H1 (cell line): ENCODE data around the gene P2RY11. TPM values are rescaled to one million over a fixed set of nuclear protein-coding genes. Genes with fewer than 3 reads are reported as not detected.

Experiments used
- CTCF ChIA-PET: fragments of 300-600 bp; sonication (Branson Sonifier 250); formaldehyde crosslinking; loops from one replicate; lab custom pipeline; 2021; ENCODE audit not compliant: partially characterized antibody; lab: Charles Lee
- POLR2A ChIA-PET: fragments of 300-600 bp; sonication (Branson Sonifier 250); formaldehyde crosslinking; loops from one replicate; lab custom pipeline; 2021; ENCODE audit warnings: inconsistent platforms; ENCODE audit not compliant: partially characterized antibody; lab: Charles Lee
- DNase-seq, 2 experiments: peaks; one replicate each; pipeline versions ENCODE4 v3.0.0 to v3.0.0-alpha.2; 2010 to 2022; ENCODE audit warnings: low spot score in 2 of 2, low read depth in 1 of 2, mixed read lengths in 1 of 2
- FAIRE-seq: peaks from 2 replicates; lab custom pipeline; 2011; peaks lifted over from hg19 to GRCh38; lab: Jason Lieb, UNC
- H2AFZ ChIP-seq: 2 replicates; pipeline ENCODE4 v1.8.1; 2012; ENCODE audit warnings: low read length, inconsistent platforms
- H2AK5ac ChIP-seq: 2 replicates; pipeline ENCODE4 v1.6.1; 2013; ENCODE audit warnings: low read depth, low read length
- H2BK120ac ChIP-seq: replicated peaks from 2 replicates; pipeline ENCODE3; 2013; ENCODE audit warnings: low read depth, low read length, inconsistent platforms
- H2BK12ac ChIP-seq: 2 replicates; pipeline ENCODE4 v1.6.1; 2013; ENCODE audit warnings: low read depth, low read length
- H2BK15ac ChIP-seq: 2 replicates; pipeline ENCODE4 v1.6.1; 2013; ENCODE audit warnings: low read length
- H2BK20ac ChIP-seq: 2 replicates; pipeline ENCODE4 v1.6.1; 2013; ENCODE audit warnings: low read length
- H2BK5ac ChIP-seq: 2 replicates; pipeline ENCODE4 v1.6.1; 2013; ENCODE audit warnings: low read depth, low read length
- H3K14ac ChIP-seq: 2 replicates; pipeline ENCODE4 v1.6.1; 2013; ENCODE audit warnings: inconsistent platforms; ENCODE audit not compliant: insufficient read length
- H3K18ac ChIP-seq: 2 replicates; pipeline ENCODE4 v1.6.1; 2013; ENCODE audit warnings: low read length; ENCODE audit errors: extremely low read depth
- H3K23ac ChIP-seq: 2 replicates; pipeline ENCODE4 v1.6.1; 2013; ENCODE audit warnings: inconsistent platforms; ENCODE audit not compliant: insufficient read length
- H3K23me2 ChIP-seq: 2 replicates; pipeline ENCODE4 v1.6.1; 2013; ENCODE audit warnings: low read depth, low read length
- H3K27ac ChIP-seq: 2 replicates; pipeline ENCODE4 v1.6.1; 2011; ENCODE audit warnings: low read depth, low read length, inconsistent platforms
- H3K27me3 ChIP-seq, 4 experiments: replicated peaks in 1 of 4; 1 replicate in 1 of 4; 2 replicates in 3 of 4; pipeline versions ENCODE4 v1.6.1 to v1.8.1; 2011 to 2013; ENCODE audit warnings: low read length in 3 of 4, mild to moderate bottlenecking in 3 of 4, inconsistent platforms in 2 of 4, mixed read lengths in 2 of 4, moderate library complexity in 1 of 4; ENCODE audit not compliant: control insufficient read depth in 3 of 4, insufficient read depth in 3 of 4; ENCODE audit errors: extremely low read depth in 1 of 4
- H3K36me3 ChIP-seq, 4 experiments: 2 replicates each; pipeline versions ENCODE4 v1.6.1 to v1.8.1; 2011 to 2013; ENCODE audit warnings: mild to moderate bottlenecking in 4 of 4, low read length in 3 of 4, moderate library complexity in 2 of 4, control low read depth in 1 of 4, inconsistent platforms in 1 of 4; ENCODE audit not compliant: insufficient read depth in 4 of 4, control insufficient read depth in 2 of 4
- H3K4ac ChIP-seq: replicated peaks from 2 replicates; pipeline ENCODE3; 2013; ENCODE audit warnings: low read length, low read depth, mixed read lengths, inconsistent platforms; ENCODE audit not compliant: insufficient read length
- H3K4me1 ChIP-seq, 4 experiments: replicated peaks in 1 of 4; 1 replicate in 1 of 4; 2 replicates in 3 of 4; pipeline versions ENCODE4 v1.6.1 to v1.8.1; 2011 to 2013; ENCODE audit warnings: low read length in 3 of 4, inconsistent platforms in 2 of 4, mixed read lengths in 1 of 4; ENCODE audit not compliant: insufficient read depth in 4 of 4, control insufficient read depth in 3 of 4
- H3K4me2 ChIP-seq, 2 experiments: 2 replicates each; pipeline versions ENCODE4 v1.6.1 to v1.8.1; 2011 to 2013; ENCODE audit warnings: low read depth in 2 of 2, low read length in 2 of 2, control low read depth in 1 of 2, inconsistent platforms in 1 of 2, mild to moderate bottlenecking in 1 of 2; ENCODE audit not compliant: insufficient read depth in 1 of 2
- H3K4me3 ChIP-seq, 4 experiments: fragments of 200-600, 300-600 bp in 1 of 4; sonication (generic), shearing (Covaris generic), sonication (Bioruptor Twin) in 1 of 4; 2 replicates each; pipeline versions ENCODE4 v1.5.1 to v1.8.1; 2011 to 2016; ENCODE audit warnings: low read length in 4 of 4, low read depth in 3 of 4, control low read depth in 2 of 4, inconsistent platforms in 2 of 4, mild to moderate bottlenecking in 2 of 4, mixed read lengths in 1 of 4, moderate library complexity in 1 of 4; ENCODE audit not compliant: insufficient read depth in 2 of 4; ENCODE audit errors: extremely low read depth in 1 of 4
- H3K56ac ChIP-seq: replicated peaks from 2 replicates; pipeline ENCODE3; 2013; ENCODE audit warnings: low read depth, mild to moderate bottlenecking, mixed read lengths, low read length, inconsistent platforms; ENCODE audit not compliant: insufficient read length
- H3K79me1 ChIP-seq: 2 replicates; pipeline ENCODE4 v1.6.1; 2013; ENCODE audit warnings: low read depth, low read length, control low read depth
- H3K79me2 ChIP-seq, 2 experiments: 2 replicates each; pipeline versions ENCODE4 v1.6.1 to v1.8.1; 2012 to 2013; ENCODE audit warnings: low read length in 2 of 2, mild to moderate bottlenecking in 2 of 2, inconsistent platforms in 1 of 2; ENCODE audit not compliant: insufficient read depth in 2 of 2, control insufficient read depth in 1 of 2
- H3K9ac ChIP-seq, 4 experiments: replicated peaks in 1 of 4; 1 replicate in 1 of 4; 2 replicates in 3 of 4; pipeline versions ENCODE4 v1.6.1 to v1.8.1; 2011 to 2013; ENCODE audit warnings: low read depth in 3 of 4, low read length in 3 of 4, control low read depth in 2 of 4, mild to moderate bottlenecking in 2 of 4, moderate library complexity in 2 of 4, inconsistent platforms in 1 of 4; ENCODE audit errors: extremely low read depth in 1 of 4
- H3K9me3 ChIP-seq, 2 experiments: 2 replicates each; pipeline versions ENCODE4 v1.6.1 to v1.8.1; 2012 to 2013; ENCODE audit warnings: mild to moderate bottlenecking in 2 of 2, moderate library complexity in 2 of 2, control low read depth in 1 of 2, inconsistent platforms in 1 of 2, low read depth in 1 of 2, low read length in 1 of 2, mixed read lengths in 1 of 2; ENCODE audit not compliant: insufficient read depth in 2 of 2
- H4K20me1 ChIP-seq, 2 experiments: replicated peaks in 1 of 2; 2 replicates each; pipeline versions ENCODE3 to v1.8.1; 2011 to 2013; ENCODE audit warnings: inconsistent platforms in 2 of 2, low read length in 2 of 2, mild to moderate bottlenecking in 1 of 2; ENCODE audit not compliant: insufficient read depth in 2 of 2, control insufficient read depth in 1 of 2
- H4K5ac ChIP-seq: 2 replicates; pipeline ENCODE4 v1.6.1; 2013; ENCODE audit warnings: low read length, low read depth, mixed read lengths, inconsistent platforms; ENCODE audit not compliant: insufficient read length
- H4K8ac ChIP-seq: 2 replicates; pipeline ENCODE4 v1.8.0; 2013; ENCODE audit warnings: mild to moderate bottlenecking, moderate library complexity, low read length, inconsistent platforms; ENCODE audit not compliant: insufficient read depth; ENCODE audit errors: extremely low read depth
- H4K91ac ChIP-seq: replicated peaks from 2 replicates; pipeline ENCODE3; 2013; ENCODE audit warnings: low read length, mixed read lengths, inconsistent platforms; ENCODE audit not compliant: insufficient read length
- CBX8 ChIP-seq: fragments of 300-800, 300-1000 bp; sonication (generic); IDR thresholded peaks from 2 replicates; pipeline ENCODE4 v1.7.1; 2016; ENCODE audit warnings: low read depth, low read length, borderline replicate concordance
- CEBPB ChIP-seq: IDR thresholded peaks from 2 replicates; pipeline ENCODE4 v1.6.1; 2012; ENCODE audit warnings: low read depth, low read length
- EZH2 ChIP-seq: fragments of 200-600 bp; sonication (generic); IDR thresholded peaks from 2 replicates; pipeline ENCODE4 v1.7.1; 2012; ENCODE audit warnings: low read depth, mild to moderate bottlenecking, moderate library complexity, low read length, inconsistent platforms; ENCODE audit not compliant: severe bottlenecking
- KDM4A ChIP-seq: IDR thresholded peaks from one replicate; pipeline ENCODE4 v1.7.1; 2012; ENCODE audit warnings: low read depth, mild to moderate bottlenecking, moderate library complexity, low read length, inconsistent platforms; ENCODE audit not compliant: severe bottlenecking
- NRF1 ChIP-seq: IDR thresholded peaks from 2 replicates; pipeline ENCODE4 v1.6.1; 2011; ENCODE audit warnings: mild to moderate bottlenecking, low read depth, low read length, improper control_type of control experiment
- TAF1 ChIP-seq: IDR thresholded peaks from 2 replicates; pipeline ENCODE4 v1.6.1; 2011; ENCODE audit warnings: mild to moderate bottlenecking, low read depth, low read length
- WGBS, 2 experiments: shearing (Covaris generic) in 1 of 2; methylation state at CpG; one replicate each; pipeline versions ENCODE4 v1.1.6 to v1.1.7; 2013 to 2015; ENCODE audit warnings: low lambda C conversion rate in 2 of 2, mixed read lengths in 2 of 2, inconsistent platforms in 1 of 2, low coverage in 1 of 2, missing lambda C conversion rate in 1 of 2; ENCODE audit not compliant: insufficient replicate concordance in 2 of 2, insufficient coverage in 1 of 2, insufficient read length in 1 of 2; ENCODE audit errors: extremely low coverage in 1 of 2, missing lambda C conversion rate in 1 of 2; 5-methylcytosine and 5-hydroxymethylcytosine counted together
- polyA plus RNA-seq, 7 experiments: library from polyadenylated mRNA; depleted of rRNA in 3 of 7; stranded (reverse) in 5 of 7; unstranded in 2 of 7; fragments of >200 nt in 5 of 7; fragments of 200-250 nt in 2 of 7; gene quantifications; 1 replicate in 5 of 7; 2 replicates in 1 of 7; 4 replicates in 1 of 7; pipeline versions ENCODE4 v1.2.1 to v1.2.3, GENCODE V29; 2011 to 2013; ENCODE audit warnings: missing spikeins in 2 of 7, mixed read lengths in 2 of 7
- total RNA-seq: library from RNA; stranded (reverse); fragmentation: NEBNext Ultra II Directional; extraction: Animal tissue kit (Norgen Biotek cat#: 25700); gene quantifications from 2 replicates; pipeline ENCODE4 v1.2.1, GENCODE V29; 2021

P2RY11 gene
- total and polyA plus RNA-seq, 2 of the 8 experiments (the other 6 are each of a cell fraction or from before 2014, with no cell fraction given): 9.2 to 18.0 TPM

GRCh38 chr19:10151521-10151920 is 40.0 kb downstream of the P2RY11 start:
- no peak overlapping the region for H3K4me2 ChIP-seq
- no peak overlapping the region for H2BK120ac ChIP-seq
- H4K5ac ChIP-seq: no peak overlapping the region
- H3K79me2 ChIP-seq: no peaks in the 10 kb centered on the region
- H3K4ac ChIP-seq: no peak overlapping the region
- no peaks in the 10 kb centered on the region for H3K23me2 ChIP-seq
- no peaks in the 10 kb centered on the region for H3K27me3 ChIP-seq
- DNase-seq (no peak), FAIRE-seq (no peak)
- H3K23ac ChIP-seq: no peak overlapping the region
- no peaks in the 10 kb centered on the region for H3K9me3 ChIP-seq
- H3K56ac ChIP-seq: no peak overlapping the region
- H3K18ac ChIP-seq: no peak overlapping the region
- no peak overlapping the region for H3K9ac ChIP-seq
- H2BK20ac ChIP-seq: no peak overlapping the region
- H2AK5ac ChIP-seq: no peak overlapping the region
- H3K14ac ChIP-seq: no peak overlapping the region
- H3K4me3 ChIP-seq: no peak overlapping the region
- H4K8ac ChIP-seq: no peak overlapping the region
- TF ChIP-seq NRF1 (no peak), CEBPB (no peak), CBX8 (no peak), TAF1 (no peak), EZH2 (no peak), KDM4A (no peak)
- 88% methylated on average over 5 of the region's 5 CpGs; no CpG with 5 or more reads in 1 of the 2 experiments for WGBS, 2 experiments
- H3K36me3 ChIP-seq: peaks cover 54 to 87% (median 76%) of the 10 kb centered on the region in 4 experiments
- H2AFZ ChIP-seq: no peak overlapping the region
- H2BK12ac ChIP-seq: no peak overlapping the region
- H3K4me1 ChIP-seq: no peaks in the 10 kb centered on the region
- H4K91ac ChIP-seq: no peak overlapping the region
- H3K27ac ChIP-seq: no peak overlapping the region
- POLR2A ChIA-PET: interaction anchor here (1.5 kb wide), 1 partner anchor 36 kb away, joined by 4 read pairs; no protein-coding TSS in a partner anchor
- H3K79me1 ChIP-seq: no peaks in the 10 kb centered on the region; the same call in 1 of the 2 replicates
- no peak overlapping the region for H2BK5ac ChIP-seq
- CTCF ChIA-PET: interaction anchor here (1.4 kb wide), 1 partner anchor 98 kb away, joined by 5 read pairs; no protein-coding TSS in a partner anchor
- H2BK15ac ChIP-seq: no peak overlapping the region
- H4K20me1 ChIP-seq: peaks cover 7 to 8% of the 10 kb centered on the region in 2 experiments
